GM18517 (cell line): ENCODE data around the gene RAB43.

Source experiments
- ATAC-seq: cut with Tn5 transposase; IDR thresholded peaks from one replicate; pipeline ENCODE4 v1.9.1; 2021; ENCODE audit warnings: mild to moderate bottlenecking, moderate library complexity; ENCODE audit not compliant: unreplicated experiment

RAB43 gene

DNA sequence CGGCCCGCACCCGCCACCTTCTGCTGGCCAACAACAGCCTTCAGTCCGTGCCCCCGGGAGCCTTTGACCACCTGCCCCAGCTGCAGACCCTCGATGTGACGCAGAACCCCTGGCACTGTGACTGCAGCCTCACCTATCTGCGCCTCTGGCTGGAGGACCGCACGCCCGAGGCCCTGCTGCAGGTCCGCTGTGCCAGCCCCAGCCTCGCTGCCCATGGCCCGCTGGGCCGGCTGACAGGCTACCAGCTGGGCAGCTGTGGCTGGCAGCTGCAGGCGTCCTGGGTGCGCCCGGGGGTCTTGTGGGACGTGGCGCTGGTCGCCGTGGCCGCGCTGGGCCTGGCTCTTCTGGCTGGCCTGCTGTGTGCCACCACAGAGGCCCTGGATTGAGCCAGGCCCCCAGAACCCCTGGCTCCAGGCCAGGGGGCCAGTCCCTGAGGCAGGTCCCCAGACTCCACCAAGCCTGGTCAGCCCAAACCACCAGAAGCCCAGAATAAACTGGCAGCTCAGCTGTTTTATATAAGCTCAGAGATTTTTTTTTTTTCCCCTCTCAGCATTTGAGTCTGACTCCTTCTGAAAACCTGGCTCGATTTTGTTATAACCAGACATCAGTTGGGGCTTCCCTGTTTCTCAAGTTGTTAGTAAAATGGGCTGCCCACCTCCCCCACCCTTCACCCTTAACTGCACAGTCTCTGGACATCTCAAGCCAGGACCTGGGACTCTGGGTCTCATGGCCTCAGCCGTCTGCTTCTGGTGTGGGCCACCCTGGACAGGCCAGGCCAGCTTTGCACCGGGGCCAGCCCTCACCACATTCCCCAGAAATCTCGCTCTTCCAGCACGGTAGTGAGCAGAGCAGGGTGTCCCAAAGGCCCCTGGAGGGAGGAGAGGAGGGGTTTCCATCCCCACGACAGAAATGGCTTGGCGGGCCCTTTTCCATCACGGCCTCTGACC is 59.4 kb downstream of the RAB43 start:
- ATAC-seq = no peak

DNA sequence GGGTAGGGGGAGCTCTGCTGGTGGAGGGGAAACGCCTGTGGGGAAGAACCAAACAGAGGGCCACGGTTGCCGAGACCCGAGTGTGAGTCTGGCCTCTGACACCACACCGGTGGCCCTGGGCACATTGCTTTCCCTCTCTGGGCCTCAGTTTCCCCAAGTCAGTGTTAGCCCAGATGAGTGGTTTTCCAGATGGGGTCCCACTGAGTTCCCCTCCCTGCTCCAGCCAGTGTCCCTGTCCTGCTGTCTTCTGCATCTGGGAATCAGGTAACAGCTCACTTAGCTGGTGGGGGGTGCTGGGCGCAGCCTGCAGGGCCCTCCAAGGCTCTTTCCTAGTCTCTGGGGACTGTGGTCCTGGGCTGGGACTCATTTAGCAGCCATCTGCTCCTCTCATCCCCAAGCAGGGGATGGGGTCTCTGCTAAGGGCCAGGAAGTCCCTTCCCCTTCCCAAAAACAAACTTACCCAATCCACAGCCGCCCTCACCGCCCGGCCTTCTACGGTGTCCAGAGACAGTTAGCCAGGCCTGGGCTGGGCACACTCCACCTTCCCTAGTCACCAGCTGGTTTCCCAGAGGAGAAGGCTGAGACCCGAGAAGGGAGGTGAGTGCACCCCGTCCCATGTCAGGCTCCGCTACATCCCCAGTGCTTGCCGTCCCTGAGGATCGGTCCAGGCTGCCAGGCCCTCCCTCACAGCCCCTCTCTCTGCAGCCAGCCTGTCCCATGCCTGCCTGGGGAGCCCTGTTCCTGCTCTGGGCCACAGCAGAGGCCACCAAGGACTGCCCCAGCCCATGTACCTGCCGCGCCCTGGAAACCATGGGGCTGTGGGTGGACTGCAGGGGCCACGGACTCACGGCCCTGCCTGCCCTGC is 60.3 kb downstream of the RAB43 start:
- no peak for ATAC-seq

DNA sequence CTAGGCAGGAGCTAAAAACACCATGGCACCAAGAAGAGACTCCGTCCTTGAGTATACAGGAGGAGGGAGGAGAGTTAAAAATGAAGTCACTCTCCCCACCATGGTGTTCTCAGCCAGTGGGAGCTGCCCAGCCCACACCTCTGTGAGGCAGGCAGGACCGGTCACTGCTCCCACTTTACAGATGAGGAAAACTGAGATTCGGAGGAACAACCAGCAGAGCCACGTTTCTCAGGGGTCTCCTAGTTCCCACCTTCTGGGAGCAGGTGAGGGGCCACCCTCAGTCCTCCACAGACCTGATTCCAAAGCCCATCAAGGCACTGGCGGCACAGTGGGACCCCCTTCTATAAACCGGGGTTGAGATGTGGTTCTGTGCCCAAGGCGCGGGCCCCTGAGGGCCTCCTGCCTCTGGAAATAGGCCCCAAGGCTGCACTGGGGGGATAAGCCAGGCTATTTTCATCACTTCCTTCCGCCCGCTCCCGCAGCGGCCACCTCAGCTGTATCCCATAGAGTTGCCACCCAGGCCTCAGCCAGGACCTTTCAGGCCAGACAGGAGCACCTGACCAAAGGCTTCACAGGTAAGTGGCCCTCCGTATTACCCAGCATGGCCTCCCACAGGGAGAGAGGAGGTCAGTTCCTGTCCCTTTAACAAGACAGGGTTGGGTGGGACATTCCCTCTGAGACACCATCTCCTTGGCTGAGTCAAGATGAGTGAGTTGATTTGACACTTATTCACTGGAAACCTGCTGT is 61.2 kb downstream of the RAB43 start, which contains the start of gene GP9:
TSS of gene GP9 (plus strand) at position 504 of the 747 bp plus-strand sequence. CDS start 961 bp downstream, outside the sequence.
- no peak for ATAC-seq

DNA sequence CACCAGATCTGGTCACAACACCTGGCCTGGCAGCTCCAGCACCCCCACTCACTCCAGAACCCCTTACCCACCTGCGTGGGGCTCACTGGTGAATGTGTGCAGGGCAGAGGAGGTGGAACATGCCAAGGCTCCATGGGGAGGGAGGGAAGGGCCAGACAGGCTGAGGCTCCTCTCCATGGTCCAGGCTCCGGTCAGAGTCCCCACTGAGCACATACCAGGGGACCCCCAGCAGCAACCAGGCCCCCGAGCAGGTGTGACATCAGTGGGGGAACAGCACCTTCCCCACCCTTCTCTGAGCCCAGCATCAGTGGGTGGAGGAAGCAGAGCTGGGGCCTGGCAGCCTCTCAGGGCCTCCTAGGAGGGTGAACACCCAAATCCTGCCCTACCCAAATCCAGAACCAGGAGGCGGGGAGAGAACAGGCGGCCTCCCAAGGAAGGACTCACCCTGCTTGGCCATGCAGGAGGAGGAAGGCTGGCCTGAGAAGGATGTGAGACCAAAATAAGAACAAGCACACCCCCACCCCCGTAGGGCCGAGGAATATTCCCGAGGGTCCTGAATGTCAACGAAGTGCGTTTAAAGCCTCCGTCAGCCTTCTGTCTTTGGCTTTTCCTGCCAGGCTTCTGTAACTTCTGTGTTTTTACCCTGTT is 62.2 kb downstream of the RAB43 start:
- ATAC-seq = no peak

DNA sequence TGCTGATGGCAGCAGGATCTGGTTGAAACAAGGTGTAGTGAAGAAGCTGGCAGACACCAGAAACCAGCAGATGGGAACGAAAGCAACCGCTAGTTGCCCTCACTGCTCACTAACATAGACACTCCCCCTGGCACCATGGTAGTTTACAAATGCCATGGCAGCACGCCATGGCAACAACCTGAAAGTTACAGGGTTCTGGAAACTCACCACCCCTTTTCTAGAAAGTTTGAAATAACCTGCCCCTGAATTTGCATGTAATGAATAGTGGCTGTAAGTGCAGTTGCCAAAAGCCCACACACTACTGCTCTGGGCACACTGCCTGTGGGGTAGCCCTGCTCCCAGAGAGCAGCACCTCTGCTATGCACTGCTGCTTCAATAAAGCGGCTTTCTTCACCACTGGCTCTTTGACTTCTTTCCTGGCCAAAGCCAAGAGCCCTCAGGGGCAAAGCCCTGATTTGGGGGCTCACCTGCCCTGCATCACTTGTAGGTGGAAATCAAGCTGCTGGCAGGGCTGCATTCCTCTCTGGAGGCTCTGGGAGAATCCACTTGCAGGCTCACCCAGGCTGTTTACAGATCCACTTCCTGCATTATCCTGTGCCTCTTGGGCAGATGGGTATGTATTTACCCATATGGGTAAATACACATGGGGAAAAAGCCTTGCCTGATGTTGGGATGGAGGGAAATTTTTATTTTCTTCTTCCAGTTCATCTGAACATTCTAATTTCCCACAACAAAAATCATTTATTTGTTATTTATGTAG is 63.0 kb downstream of the RAB43 start:
- peak; percentile 77 for ATAC-seq

DNA sequence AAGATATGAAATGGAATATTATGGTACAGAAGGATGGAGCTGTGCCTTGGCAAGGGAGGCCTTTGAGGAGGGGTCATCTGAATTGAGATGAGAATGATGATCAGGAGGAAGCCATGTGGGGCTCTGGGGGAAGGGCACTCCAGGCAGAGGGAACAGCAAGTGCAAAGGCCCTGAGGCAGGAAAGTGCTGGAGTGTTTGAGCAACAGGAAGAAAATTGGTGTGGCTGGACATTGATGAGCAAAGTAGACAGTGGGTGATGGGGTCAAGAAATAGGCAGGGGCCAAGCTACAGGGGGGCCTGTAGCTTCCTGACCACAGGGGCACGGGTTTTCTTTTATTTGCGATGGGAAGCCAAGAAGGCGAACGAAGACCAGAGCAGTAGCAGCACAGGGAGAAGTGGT is 64.4 kb downstream of the RAB43 start:
- ATAC-seq = no peak

DNA sequence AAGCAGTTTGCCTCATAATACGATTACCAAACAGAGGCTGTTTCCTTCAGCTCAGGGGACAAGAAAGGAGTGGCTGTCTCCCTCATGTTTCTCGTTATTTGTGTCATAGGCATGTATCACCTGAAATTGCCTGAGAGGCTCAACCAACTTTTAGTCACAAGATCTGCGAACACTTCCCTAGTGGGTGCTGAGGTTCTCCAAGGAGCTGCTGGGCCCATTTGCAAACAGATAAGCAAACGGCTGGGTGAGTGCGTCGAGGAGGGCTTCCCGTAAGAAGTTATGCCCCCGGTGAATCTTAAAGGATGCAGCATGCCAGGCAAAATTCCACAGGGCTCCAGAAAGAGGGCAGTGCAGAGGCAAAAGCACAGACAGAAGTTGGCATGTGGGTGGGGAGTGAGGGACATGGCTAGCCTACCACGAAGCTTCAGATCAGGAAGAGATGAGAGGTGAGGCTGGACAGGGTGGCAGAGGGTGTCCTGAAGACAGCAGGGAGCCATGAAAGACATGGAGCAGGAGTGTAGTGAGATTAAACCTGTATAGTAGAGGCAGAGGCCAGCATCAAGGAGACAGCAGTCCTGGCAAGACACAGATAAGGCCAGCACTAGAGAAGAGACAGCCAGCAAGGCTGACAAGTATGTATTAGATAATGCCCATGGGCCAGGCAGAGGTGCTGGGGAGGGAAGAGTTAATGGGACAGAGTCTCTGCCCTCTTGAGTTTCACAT is 65.0 kb downstream of the RAB43 start:
- no peak for ATAC-seq

DNA sequence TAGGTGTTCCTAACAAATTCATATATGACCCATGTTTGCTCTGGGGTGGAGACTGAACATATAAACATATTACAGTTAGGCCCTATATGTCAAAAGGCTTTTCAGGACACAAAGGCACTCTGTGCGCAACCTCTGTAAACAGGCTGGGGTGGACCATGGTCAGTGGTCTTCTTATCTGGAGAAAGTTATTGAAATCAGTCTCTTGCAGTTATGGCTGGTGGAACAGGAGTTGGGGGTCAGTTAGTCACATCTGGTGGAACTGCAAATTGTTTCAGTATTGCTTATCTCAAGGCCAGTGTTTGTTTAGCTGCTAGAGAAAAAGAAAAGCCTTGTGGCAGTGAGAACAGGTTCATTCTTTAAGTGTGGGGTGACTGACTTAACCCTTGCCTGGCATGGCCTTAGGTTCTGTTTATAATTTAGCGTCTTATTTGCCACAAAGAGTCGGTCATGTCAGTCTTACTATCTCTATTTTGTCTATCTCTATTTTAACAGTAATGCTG is 66.9 kb downstream of the RAB43 start:
- ATAC-seq = no peak

DNA sequence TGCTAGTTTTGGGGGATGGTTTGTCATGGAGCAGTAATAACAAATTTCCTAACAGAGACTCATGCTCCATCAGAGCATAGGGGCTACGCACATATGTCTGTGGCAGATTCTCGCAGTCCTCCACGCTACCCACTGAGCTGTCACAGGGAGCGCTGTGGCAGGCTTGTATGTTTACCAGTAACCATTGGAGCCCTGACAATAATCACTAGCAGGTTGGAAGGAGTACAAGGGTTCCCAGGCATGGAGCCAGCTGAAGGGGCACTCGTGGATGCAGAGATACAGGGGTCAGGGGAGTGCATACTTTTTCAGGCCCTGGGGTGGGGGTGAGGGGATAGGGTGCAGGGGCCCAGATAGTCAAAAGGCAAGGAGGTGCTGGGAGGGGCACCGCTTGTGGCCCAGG is 68.9 kb downstream of the RAB43 start:
- ATAC-seq = no peak

DNA sequence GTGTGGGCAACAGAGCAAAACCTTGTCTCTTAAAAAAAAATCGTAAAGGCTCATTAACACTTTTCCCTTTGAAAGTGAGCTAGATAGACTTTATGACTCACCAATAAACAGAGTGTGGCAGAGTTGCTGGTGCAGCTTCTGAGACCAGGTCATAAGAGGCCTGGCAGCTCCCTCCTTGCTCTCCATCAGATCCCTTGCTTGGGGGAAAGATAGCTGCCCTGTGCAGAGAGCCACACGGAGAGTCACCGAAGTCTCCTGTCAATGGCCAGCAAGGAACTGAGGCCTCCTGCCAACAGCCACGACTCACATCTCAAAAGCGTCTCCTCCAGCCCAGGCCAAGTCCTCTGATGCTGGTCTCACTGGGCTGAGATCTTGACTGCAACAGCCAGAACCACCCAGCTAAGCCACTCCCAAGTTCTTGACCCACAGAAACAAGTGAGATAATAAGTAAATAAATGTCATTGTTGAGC is 69.7 kb downstream of the RAB43 start:
- no peak for ATAC-seq

DNA sequence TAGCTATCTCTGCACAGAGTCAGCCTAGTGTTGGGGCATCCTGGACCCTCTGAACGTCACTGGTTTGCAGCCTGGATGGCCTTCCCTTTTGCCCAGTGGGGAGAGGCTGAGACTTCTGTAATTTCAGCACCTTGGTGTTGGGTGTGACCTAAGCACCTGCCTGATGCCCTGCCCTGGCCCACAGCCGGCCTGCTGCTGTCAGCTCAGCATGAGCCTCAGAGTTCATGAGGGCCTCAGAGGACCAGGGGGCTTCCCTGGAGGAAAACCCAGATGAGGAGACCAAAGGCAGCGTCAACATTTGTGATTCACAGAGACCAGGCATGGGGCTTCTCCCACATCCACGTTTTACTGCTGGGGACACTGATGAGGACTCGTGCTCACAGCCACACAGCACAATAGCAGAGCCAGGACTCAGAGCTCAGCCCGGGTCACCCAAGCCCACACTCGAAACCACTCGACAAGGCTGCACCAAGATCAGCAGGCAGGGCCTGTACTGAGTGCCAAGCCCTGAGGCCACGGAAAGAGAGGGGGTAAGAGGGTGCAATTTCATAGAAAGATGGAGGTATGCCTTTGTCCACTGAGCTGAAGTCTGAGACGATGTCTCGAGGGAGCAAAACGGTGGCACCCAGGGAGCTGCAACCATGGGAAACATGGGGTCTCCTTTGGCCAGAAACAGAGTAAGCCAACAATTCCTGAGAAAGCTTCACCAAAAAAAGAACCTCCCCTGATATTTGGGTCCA is 70.9 kb downstream of the RAB43 start:
- ATAC-seq = no peak

DNA sequence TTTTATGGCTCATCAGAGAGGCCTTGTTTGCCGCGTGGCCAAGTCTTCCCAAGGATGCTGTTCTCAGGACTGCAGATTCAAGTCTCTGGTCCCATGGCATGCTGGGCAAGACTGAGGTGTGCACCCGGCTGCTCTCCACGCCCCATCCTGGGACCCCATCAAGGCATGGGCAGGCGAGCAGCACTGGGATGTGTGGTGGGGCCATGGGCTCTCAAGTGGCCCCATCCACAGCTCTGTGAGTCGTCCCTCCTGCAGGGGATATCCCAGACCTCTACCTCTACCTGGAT is 74.1 kb downstream of the RAB43 start:
- ATAC-seq = no peak

DNA sequence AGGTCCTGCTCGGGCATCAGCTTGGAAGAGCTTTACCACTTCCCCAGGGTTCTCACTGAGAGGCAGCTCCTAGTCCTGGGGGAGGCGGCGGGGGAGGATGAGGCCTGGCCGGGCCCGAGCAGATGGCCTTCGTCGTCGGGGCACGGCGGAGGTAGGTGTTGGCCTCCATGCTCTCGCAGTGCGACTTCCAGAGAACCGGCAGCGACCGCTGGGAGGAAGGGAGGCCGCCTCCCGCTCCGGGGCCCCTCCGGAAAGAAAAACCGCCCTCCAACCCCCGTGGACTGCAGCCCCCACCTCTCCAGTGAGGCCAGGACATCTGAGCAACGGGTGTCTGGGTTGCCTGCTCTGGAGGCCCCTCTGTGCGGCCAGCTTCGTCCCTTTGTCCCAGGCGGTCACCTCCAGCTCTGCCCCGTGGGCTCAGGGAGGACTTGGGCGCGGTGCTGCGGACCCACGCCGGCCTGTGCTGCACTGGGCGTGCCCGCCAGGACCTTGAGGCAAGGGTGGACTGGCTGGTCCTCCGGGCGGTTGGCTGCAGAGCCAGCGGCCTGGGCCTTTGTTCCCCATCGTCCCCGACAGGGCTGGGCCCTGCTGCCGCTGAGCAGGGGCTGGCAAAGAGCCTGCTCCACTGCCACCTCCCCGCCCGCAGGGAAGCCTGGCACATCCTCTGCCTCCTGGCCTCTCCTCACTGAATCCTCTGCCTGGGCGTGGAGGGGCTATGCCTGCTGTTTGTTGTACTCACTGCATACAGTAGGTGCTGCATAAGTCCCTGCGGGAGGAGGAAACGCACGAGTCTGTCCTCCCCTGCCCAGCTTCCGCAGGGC is 74.7 kb downstream of the RAB43 start:
- ATAC-seq = no peak

DNA sequence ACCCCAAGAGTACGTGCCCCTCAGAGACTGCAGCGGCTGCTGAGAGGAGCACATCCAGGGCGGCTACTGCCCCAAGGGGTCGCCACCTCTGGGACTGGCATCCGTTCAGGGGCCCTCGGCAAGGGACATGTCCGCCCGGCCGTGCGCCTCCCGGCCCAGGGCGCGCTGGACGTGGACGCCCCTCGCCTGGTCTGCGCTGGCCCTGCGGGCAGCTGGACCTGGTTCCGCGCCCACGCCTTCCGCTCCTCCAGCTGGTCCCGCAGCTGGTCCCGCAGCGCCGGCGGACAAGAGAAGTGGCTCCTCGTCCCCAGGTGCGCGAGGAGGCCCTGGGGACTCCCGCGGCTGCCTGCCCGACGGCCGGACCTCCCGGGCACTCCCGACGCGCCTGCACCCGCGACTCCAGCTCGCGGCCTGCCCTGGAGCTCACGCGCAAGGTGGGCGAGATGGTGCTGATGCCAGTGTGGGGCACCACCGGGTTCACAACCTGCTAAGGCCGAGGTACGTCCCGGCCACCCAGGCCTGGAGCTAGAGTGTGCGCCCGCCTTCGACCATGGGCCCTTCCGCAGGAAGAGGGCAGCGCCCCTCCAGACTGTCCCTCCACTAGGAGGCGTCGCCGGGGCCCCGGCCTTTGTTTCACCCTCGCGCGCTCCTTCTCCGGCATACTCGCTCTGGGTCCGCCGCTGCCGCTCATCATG is 75.4 kb downstream of the RAB43 start:
- ATAC-seq = no peak

DNA sequence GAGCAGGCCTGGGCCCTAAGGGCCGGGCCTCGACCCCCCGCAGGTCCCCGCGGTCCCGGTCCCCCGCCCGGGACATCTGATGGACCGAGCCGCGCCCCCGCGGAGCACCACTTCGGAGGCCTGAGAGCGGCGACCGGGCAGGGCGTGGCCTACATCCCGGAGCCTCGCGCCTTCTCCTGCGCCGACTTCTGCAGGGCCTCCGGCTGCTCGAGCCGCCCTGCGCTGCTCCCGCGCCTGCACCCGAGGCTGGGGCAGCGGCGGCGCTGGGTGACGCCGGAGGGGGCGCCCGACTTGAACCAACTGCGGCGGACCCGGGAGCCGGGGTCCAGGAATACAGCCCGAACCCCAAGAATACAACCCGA is 75.9 kb downstream of the RAB43 start:
- no peak for ATAC-seq

DNA sequence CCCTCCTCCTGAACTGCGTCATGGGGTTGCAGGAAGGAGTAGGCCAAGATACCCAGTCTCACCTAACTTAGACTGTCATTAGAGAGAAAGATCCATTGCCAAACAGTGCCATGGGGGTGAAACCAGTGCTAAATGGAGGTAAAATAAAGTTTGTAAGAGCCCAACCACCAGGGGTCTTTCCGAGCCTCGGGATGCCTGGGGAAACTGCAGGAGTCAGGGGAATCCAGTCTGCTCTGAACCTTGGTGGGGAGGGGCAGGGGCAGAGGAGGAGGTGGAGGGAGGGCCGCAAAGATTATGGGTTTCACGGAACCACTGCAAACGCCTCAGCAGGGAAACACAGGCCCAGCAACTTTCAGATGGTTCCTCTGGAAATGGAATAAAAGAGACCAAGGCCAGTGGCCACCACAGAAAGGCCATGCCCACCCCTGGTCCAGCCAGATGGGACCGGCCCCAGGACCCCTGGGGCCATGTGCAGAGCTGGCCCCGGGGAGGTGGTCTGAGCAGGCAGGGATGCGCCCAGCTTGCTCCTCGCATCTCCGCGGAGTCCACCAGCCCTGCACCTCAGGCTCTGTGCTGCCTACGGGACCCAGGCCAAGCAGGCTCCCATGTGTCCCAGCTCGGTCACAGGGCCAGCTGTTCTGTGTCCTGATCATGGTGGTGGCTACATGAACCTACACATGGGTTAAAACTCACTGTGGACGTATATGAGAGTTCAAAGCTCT is 80.9 kb downstream of the RAB43 start:
- ATAC-seq = no peak

DNA sequence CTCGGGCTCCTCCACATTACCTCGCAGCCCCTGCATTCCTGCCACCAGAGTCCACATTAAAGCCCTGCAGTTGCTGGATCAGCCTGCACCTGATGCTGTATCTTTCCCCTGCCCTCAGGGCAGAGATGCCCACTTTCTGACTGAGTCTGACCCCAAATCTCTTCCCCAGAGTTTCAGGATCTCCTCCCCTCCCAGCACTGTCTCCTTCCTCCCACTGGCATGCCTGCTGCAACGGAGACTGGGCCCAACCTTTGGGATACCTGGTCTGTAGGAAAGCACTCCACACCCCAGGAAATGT is 81.6 kb downstream of the RAB43 start:
- ATAC-seq = no peak
